Smooth muscle cell (in vitro differentiated cells): Measurements from ENCODE around the gene CECR2. TPM values are rescaled to one million over a fixed set of nuclear protein-coding genes. Genes with fewer than 3 reads are reported as not detected.

ENCODE experiments used
- DNase-seq: peaks from one replicate; lab custom pipeline; 2025; ENCODE audit not compliant: unreplicated experiment; lab: John Stamatoyannopoulos, UW
- H2AFZ ChIP-seq: fragments of 200-600 bp; sonication (generic); 2 replicates; pipeline ENCODE4 v1.6.0; 2016; ENCODE audit warnings: antibody characterized with exemption, low read depth, mild to moderate bottlenecking
- H3F3A ChIP-seq: fragments of 200-600 bp; sonication (generic); 2 replicates; pipeline ENCODE4 v1.6.0; 2017; ENCODE audit warnings: antibody characterized with exemption, low read depth
- H3K27ac ChIP-seq: fragments of 200-600 bp; sonication (generic); 2 replicates; pipeline ENCODE4 v1.5.1; 2016; ENCODE audit warnings: low read depth, mild to moderate bottlenecking
- H3K27me3 ChIP-seq: fragments of 200-600 bp; sonication (generic); 2 replicates; pipeline ENCODE4 v1.6.1; 2016; ENCODE audit warnings: low read depth, mild to moderate bottlenecking
- H3K36me3 ChIP-seq: fragments of 200-600 bp; sonication (generic); 2 replicates; pipeline ENCODE4 v1.5.1; 2016; ENCODE audit warnings: low read depth
- H3K4me1 ChIP-seq: fragments of 200-600 bp; sonication (generic); 2 replicates; pipeline ENCODE4 v1.5.1; 2016; ENCODE audit warnings: low read depth
- H3K4me2 ChIP-seq: fragments of 200-600 bp; sonication (generic); 2 replicates; pipeline ENCODE4 v1.6.0; 2016; ENCODE audit warnings: mild to moderate bottlenecking
- H3K4me3 ChIP-seq: fragments of 200-600 bp; sonication (generic); 2 replicates; pipeline ENCODE4 v1.5.1; 2016; ENCODE audit warnings: mild to moderate bottlenecking
- H3K79me2 ChIP-seq: fragments of 200-600 bp; sonication (generic); 2 replicates; pipeline ENCODE4 v1.6.0; 2016; ENCODE audit warnings: low read depth, mild to moderate bottlenecking
- H3K9ac ChIP-seq: fragments of 200-600 bp; sonication (generic); 2 replicates; pipeline ENCODE4 v1.6.0; 2016; ENCODE audit warnings: low read depth
- H3K9me3 ChIP-seq: fragments of 200-600 bp; sonication (generic); replicated peaks from 2 replicates; pipeline ENCODE4 v1.5.1; 2016; ENCODE audit warnings: low read depth
- H4K20me1 ChIP-seq: fragments of 200-600 bp; sonication (generic); 2 replicates; pipeline ENCODE4 v1.6.0; 2016; ENCODE audit warnings: low read depth
- WGBS: methylation state at CpG from one replicate; pipeline ENCODE4 v1.1.7; 2016; ENCODE audit warnings: low lambda C conversion rate; 5-methylcytosine and 5-hydroxymethylcytosine counted together
- polyA plus RNA-seq: library from polyadenylated mRNA; unstranded; fragments of >200 nt; fragmentation: Nextera tagmentation; extraction: Ambion mirVana; gene quantifications from 2 replicates; pipeline ENCODE4 v1.2.1, GENCODE V29; 2016
- total RNA-seq: library from RNA; depleted of rRNA; stranded (reverse); fragments of >200 nt; gene quantifications from 2 replicates; pipeline ENCODE4 v1.2.3, GENCODE V29; 2014
- TF ChIP-seq, protein P1 (sequence below): fragments of 200-600 bp; sonication (generic); IDR thresholded peaks from 2 replicates; pipeline ENCODE4 v1.5.1; 2017; ENCODE audit warnings: borderline replicate concordance, mild to moderate bottlenecking, antibody characterized with exemption; ENCODE audit not compliant: insufficient read depth, poor library complexity, severe bottlenecking

Gene CECR2
- total and polyA plus RNA-seq, 2 experiments from 2014 or later = 1.4 to 2.8 TPM

GRCh38 chr22:17411213-17411612, 42.0 kb downstream of the CECR2 start:
- no peak for DNase-seq
- Histone ChIP-seq H3K4me3 (no peak overlapping the region), H4K20me1 (no peaks in the 10 kb centered on the region), H3K9me3 (no peaks in the 10 kb centered on the region), H3F3A (no peaks in the 10 kb centered on the region), H3K4me1 (peaks cover 24% of the 10 kb centered on the region), H3K36me3 (no peaks in the 10 kb centered on the region), H3K79me2 (peaks cover 71% of the 10 kb centered on the region), H3K27me3 (no peaks in the 10 kb centered on the region), H3K9ac (no peak overlapping the region), H3K4me2 (no peak overlapping the region), H3K27ac (no peak overlapping the region), H2AFZ (no peak overlapping the region)
- 44% methylated on average over 3 of the region's 3 CpGs for WGBS
- TF ChIP-seq, protein P1, sequence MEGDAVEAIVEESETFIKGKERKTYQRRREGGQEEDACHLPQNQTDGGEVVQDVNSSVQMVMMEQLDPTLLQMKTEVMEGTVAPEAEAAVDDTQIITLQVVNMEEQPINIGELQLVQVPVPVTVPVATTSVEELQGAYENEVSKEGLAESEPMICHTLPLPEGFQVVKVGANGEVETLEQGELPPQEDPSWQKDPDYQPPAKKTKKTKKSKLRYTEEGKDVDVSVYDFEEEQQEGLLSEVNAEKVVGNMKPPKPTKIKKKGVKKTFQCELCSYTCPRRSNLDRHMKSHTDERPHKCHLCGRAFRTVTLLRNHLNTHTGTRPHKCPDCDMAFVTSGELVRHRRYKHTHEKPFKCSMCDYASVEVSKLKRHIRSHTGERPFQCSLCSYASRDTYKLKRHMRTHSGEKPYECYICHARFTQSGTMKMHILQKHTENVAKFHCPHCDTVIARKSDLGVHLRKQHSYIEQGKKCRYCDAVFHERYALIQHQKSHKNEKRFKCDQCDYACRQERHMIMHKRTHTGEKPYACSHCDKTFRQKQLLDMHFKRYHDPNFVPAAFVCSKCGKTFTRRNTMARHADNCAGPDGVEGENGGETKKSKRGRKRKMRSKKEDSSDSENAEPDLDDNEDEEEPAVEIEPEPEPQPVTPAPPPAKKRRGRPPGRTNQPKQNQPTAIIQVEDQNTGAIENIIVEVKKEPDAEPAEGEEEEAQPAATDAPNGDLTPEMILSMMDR = no peak

DNA sequence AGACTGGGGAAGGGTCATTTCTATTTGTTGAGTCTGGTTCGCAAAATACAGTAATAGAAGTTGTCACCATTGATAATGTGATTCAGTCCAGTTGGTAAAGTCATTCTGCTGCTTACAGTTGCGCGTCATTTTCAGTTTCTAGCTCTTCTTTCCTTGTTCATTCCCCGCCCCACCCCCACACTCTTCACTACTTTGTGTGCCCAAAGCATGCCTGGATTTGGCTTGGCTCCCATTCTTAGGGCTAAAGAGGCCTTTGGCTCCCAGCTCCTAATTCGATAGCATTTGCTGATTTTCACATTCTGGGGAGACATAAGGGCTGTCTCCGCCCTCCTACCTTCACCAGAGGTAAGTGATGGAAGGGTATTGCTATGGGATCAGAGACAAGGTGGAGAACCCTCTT, 43.0 kb downstream of the CECR2 start:
- H3K36me3 ChIP-seq = no peaks in the 10 kb centered on the region
- peaks cover 73% of the 10 kb centered on the region for H3K79me2 ChIP-seq
- H4K20me1 ChIP-seq = no peaks in the 10 kb centered on the region
- no peak overlapping the region for H3K4me3 ChIP-seq
- no peak overlapping the region for H3K9ac ChIP-seq
- peaks cover 24% of the 10 kb centered on the region for H3K4me1 ChIP-seq
- H3K27ac ChIP-seq = no peak overlapping the region
- no peak overlapping the region for H2AFZ ChIP-seq
- DNase-seq = no peak
- no peak overlapping the region for H3K4me2 ChIP-seq
- TF ChIP-seq, protein P1 = no peak
- 87% methylated on average over 6 of the region's 6 CpGs for WGBS
- H3F3A ChIP-seq = no peaks in the 10 kb centered on the region
- no peaks in the 10 kb centered on the region for H3K27me3 ChIP-seq
- no peaks in the 10 kb centered on the region for H3K9me3 ChIP-seq

- TF ChIP-seq, protein P1 = no peak
- no peak overlapping the region for H3K4me3 ChIP-seq
- H3K9ac ChIP-seq = no peak overlapping the region
- H3K79me2 ChIP-seq = peaks cover 48% of the 10 kb centered on the region
- H3K9me3 ChIP-seq = no peaks in the 10 kb centered on the region
- no peaks in the 10 kb centered on the region for H3F3A ChIP-seq
- no peak overlapping the region for H2AFZ ChIP-seq
- H3K4me2 ChIP-seq = no peak overlapping the region
- WGBS = 91% methylated on average over 27 of the region's 27 CpGs
- H3K27ac ChIP-seq = no peak overlapping the region
- DNase-seq = no peak
- H3K36me3 ChIP-seq = no peaks in the 10 kb centered on the region
- no peaks in the 10 kb centered on the region for H4K20me1 ChIP-seq
- no peaks in the 10 kb centered on the region for H3K27me3 ChIP-seq
- H3K4me1 ChIP-seq = no peaks in the 10 kb centered on the region
Measured at GRCh38 chr22:17418890-17419324, 49.6 kb downstream of the CECR2 start.

DNA sequence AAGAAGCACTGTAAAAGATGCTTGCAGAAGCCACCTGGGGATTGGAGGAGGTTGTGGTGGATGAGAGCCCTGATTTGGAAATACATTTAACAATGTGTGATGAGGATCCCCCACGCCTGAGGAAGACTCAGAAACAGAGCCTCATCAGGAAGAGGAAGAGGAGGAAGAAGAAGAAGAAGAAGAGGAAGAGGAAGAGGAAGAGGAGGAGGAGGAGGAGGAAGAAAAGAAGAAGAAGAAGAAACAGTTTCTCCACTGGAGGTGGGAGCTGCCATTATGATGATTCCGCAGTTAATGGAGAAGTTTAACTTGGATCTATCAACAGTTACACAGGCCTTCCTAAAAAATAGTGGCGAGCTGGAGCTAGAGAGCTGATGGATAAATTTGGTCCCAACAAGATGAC, 50.1 kb downstream of the CECR2 start:
- no peak overlapping the region for H2AFZ ChIP-seq

More for the DNA sequence above, 50.1 kb downstream of the CECR2 start:
- H3K36me3 ChIP-seq = no peaks in the 10 kb centered on the region
- H3K4me3 ChIP-seq = no peak overlapping the region
- H3K4me2 ChIP-seq = no peak overlapping the region
- no peaks in the 10 kb centered on the region for H3K9me3 ChIP-seq
- no peak overlapping the region for H3K9ac ChIP-seq
- H3K27me3 ChIP-seq = no peaks in the 10 kb centered on the region
- no peak for DNase-seq
- no peaks in the 10 kb centered on the region for H4K20me1 ChIP-seq
- peaks cover 47% of the 10 kb centered on the region for H3K79me2 ChIP-seq
- TF ChIP-seq, protein P1 = no peak
- no peaks in the 10 kb centered on the region for H3F3A ChIP-seq
- no peaks in the 10 kb centered on the region for H3K4me1 ChIP-seq
- WGBS = 90% methylated on average over 2 of the region's 3 CpGs
- no peak overlapping the region for H3K27ac ChIP-seq
